Posterior cingulate gyrus (tissue), 11 donors: ENCODE data around the gene CBX8.
"Not testable (repeated sequence)": the region's sequence is repeated elsewhere in the genome, so short reads cannot be mapped to it uniquely, and the experiment has no call there.

Experiments
- DNase-seq, 10 donors: peaks; one replicate each; pipeline versions ENCODE4 v3.0.0 to v3.0.0-alpha.2; 2020 to 2021; ENCODE audit warnings: mixed read lengths in 3 of 10
- intact Hi-C: fragments of 100-400 bp; cut with DNase I; formaldehyde crosslinking; loops from one replicate; pipeline ENCODE4 v1.15.1; 2023

CBX8 gene

DNA sequence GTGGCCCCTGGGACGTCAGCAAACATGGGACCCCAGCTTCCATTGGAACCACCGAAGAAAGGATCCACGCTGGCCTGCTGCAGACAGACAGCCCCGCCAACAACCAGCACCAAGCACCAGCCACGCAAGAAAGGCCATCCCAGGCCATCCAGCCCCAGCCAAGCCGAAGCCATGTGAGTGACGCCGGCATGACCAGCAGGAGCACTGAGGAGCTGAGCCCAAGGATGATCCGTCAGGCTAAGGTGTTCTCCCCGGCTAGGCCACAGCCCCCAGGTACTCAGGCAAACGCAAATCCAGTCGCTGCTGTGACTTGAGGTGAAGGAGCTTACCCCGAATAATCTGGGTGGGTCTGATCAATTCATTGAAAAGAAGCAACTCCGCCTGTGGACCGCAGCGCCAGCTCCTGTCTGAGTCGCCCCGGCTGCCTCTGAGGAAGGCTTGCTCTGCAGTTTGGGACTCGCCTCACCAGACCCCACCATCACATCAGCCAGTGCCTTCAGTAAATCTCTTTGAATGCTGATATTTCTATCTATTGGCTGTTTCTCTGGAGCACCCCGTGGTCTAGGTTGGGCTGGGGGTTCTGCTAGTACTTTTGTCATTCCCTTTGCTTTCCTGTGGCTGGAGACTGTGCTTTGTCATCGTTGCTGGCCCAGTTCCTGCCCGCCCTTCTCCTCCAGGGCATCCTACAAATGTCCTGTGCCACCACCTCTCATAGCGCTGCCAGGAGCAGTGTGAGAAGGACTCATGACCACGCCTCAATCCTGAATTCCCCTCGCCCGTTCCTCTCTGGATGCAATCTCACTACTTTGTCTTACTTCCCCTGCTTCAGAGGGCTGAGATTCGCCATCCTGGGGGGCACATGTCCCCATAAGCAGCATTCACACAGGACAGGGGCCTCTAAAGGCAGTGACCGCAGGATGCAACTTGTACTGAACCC, 27.0 kb downstream of the CBX8 start:
- intact Hi-C loops: no loop called here
- DNase-seq: peak in 2 of 10 donors; percentile 41 to 62

DNA sequence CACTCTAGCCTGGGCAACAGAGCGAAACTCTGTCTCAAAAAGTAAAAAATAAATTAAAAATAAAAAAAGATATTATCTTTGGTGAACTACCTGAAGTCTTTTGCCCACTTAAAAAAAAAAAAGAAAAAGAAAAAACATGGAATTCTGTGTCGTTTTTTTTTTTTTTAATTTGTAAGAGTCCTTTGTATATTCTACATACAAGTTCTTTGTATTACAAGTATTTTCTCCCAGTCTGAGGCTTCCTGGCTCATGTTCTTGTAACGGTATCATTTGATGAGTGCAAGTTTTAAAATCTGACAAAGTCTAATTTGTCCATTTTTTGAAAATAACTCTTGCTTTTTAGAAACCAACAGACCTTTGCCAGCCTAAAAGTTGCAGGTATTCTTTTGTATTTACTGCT, 31.2 kb downstream of the CBX8 start:
- intact Hi-C loops: no loop called here
- no peak for DNase-seq

GRCh38 chr17:79761894-79762589, 34.8 kb downstream of the CBX8 start:
- intact Hi-C loops: no loop called here
- DNase-seq: peak in 1 of 10 donors; percentile 69

DNA sequence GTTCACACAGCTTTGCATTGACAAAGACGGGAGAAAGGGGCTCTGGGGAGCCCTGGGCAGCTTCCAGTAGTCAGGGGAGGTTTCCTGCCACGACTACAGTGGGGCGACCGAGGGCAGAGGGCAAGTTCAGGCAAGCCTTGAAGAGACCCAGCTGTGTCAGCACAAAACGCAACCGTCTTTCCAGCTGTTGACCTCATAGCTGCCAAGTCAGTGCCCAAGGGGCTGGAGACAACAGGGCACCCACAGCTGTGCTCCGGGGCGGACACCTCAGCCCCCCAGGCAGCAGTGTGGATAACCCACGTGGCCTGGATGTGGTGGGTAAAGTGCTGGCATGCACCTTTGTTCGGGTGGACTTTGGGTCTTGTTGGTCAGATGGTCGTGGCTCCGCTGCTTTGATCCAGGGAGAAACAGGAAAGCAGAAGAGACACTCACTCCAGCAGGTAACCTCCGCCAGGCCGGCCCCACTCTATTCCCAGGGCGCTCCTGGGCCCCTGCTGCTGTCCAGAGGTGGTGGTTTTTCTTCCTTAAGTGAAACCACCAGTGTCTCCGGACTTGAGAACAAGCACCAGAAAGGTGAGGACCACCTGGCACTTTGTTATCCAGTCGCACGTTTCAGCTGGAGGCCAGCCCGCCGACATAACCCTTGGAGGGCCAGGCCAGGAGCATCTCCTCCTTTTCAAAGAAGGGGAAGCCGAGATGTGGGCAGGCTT, 36.5 kb downstream of the CBX8 start:
- peak in 1 of 10 donors; percentile 46 for DNase-seq
- intact Hi-C loops: no loop called here

DNA sequence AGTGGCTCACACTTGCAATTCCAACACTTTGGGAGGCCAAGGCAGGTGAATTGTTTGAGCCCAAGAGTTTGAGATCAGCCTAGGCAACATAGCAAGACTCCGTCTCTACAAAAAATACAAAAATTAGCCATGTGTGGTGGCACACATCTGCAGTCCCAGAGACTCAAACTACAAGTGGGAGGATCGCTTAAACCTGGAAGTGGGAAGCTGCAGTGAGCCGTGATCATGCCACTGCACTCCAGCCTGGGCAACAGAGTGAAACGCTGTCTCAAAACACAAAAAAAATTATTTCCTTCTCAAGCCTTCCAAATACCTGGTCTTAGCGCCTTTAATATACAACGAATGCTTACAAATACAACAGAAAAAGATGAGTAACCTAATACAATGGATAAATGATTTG, 38.6 kb downstream of the CBX8 start:
- no peak for DNase-seq
- intact Hi-C loops: no loop called here

GRCh38 chr17:79757140-79757745, 39.6 kb downstream of the CBX8 start:
- peak in 1 of 10 donors; percentile 18 for DNase-seq
- intact Hi-C loops: no loop called here

GRCh38 chr17:79755591-79755990, 41.3 kb downstream of the CBX8 start:
- DNase-seq: peak in 1 of 10 donors; percentile 31
- intact Hi-C loops: no loop called here

DNA sequence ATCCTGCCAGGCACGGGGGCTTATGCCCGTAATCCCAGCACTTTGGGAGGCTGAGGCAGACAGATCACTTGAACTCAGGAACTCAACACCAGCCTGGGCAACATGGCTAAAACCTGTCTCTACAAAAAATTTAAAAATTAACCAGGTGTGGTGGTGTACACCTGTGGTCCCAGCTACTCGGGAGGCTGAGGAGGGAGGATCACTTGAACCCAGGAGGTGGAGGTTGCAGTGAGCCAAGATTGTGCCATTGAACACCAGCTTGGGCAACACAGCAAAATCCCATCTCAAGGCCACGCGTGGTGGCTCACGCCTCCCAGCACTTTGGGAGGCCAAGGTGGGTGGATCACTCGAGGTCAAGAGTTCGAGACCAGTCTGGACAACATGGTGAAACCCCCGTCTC, 42.0 kb downstream of the CBX8 start:
- peak in 1 of 10 donors; percentile 4 for DNase-seq
- intact Hi-C loops: not testable (repeated sequence)

- intact Hi-C loops: no loop called here
- DNase-seq: peak in 2 of 10 donors; percentile 27 to 42
Observed at GRCh38 chr17:79754370-79754769, 42.5 kb downstream of the CBX8 start.

- DNase-seq: peak in 2 of 10 donors; percentile 54 to 79
- intact Hi-C loops: no loop called here
Observed at GRCh38 chr17:79752175-79752574, 44.7 kb downstream of the CBX8 start.

- intact Hi-C loops: no loop called here
- peak in 1 of 10 donors; percentile 10 for DNase-seq
Observed at GRCh38 chr17:79750650-79751545, 46.0 kb downstream of the CBX8 start.

GRCh38 chr17:79749958-79750357, 46.9 kb downstream of the CBX8 start:
- DNase-seq: no peak
- intact Hi-C loops: no loop called here

- intact Hi-C loops: no loop called here
Observed at GRCh38 chr17:79749156-79749815, 47.6 kb downstream of the CBX8 start.

DNA sequence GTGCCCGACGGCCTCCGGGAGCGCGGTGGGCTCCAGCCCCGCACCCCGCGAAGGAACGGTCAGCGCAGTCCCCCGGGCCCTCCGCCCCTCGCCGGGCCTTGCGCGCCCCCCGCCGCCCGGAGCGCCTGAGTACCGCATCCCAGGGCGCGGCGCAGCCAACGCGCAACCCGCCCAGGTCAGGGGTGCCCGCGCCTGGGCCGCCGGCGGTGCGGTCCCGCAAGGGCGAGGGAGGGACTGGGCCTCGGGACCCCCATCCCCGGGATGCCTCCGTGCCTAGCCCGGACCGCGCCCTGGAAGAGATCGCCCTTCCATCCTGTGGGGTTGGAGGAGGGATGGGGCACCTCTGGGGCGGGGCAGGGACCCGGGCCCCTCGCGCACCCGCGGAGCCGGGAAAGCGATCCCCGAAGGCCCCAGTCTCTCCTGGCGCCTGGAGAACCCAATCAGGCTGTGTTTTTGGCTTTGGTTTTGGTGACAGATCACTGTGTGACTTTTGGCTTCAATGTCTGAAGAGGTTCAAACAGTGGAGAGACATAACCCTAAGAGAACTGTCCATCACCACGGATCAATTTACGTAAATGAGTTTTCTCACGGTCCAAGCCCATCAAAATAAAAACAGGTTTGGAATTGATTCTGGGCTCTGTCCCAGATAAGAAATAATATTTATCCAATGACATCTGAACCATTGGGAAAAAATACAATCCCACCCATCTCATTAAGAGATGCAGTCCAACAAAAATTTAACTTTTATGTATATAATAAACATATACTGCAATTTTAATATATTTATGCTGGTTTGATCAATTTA, 48.4 kb downstream of the CBX8 start:
- intact Hi-C loops: no loop called here
- no peak for DNase-seq

More at GRCh38 chr17:79749156-79749815, 47.6 kb downstream of the CBX8 start:
- no peak for DNase-seq

DNA sequence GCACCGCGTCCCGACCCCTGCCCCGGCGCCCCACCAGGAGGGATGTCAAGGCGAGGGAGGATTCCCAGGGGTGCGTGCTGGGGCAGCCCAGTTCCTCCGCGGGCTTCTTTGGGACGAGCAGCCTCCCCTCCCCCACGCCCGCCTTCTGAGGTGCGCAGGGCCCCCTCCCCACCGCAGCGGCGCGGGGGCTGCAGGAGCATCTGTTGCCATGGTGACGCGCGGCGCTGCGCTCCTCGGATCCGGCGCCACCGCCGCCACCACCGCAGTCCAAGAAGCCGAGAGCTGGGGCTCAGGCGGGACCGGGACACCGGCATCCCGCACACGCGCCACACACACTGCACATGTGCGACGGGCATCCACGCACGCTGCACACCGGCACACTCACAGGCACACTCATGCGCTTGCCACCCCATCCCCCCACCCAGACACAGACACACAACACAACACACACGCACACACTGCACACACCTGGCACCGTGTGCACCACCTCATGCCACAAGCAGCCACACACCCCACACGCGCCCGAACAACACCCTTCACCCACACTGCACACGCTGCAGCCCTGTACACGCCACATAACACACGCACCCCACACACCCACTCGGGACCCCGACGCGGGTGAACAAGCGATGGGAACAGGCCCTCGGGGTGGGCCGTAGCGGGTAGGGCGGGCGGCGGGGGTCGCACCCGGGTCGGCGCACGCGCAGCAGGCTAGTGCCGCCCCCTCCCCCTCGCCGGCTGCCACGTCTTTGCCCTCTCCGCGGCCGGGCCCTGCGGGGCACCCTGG, 49.2 kb downstream of the CBX8 start:
- intact Hi-C loops: no loop called here
- DNase-seq: peak in 1 of 10 donors; percentile 84

- DNase-seq: peak in 1 of 10 donors; percentile 77
- intact Hi-C loops: no loop called here
Observed at GRCh38 chr17:79746889-79747507, 49.9 kb downstream of the CBX8 start.

- intact Hi-C loops: no loop called here
- DNase-seq: no peak
Observed at GRCh38 chr17:79745641-79746105, 51.2 kb downstream of the CBX8 start.
